GM10248 (cell line): ENCODE measurements around the gene ASPSCR1.
A peak's percentile ranks its signal among the peaks of the same experiment; 100 is the strongest.

Experiments
- CTCF ChIA-PET: fragments of 300-600 bp; sonication (Branson Sonifier 250); formaldehyde crosslinking; extraction: SDS; loops from one replicate; lab custom pipeline; 2021; ENCODE audit warnings: antibody characterized with exemption; lab: Yijun Ruan, JAX
- POLR2A ChIA-PET: fragments of 350-650 bp; sonication (Branson Sonifier 250); formaldehyde crosslinking; extraction: SDS; loops from one replicate; lab custom pipeline; 2020; ENCODE audit warnings: antibody characterized with exemption; lab: Yijun Ruan, JAX
- DNase-seq: peaks from one replicate; pipeline ENCODE4 v3.0.0; 2012; ENCODE audit errors: extremely low spot score
- TF ChIP-seq, protein P1 (sequence below): IDR thresholded peaks from 2 replicates; pipeline ENCODE4 v1.5.1; 2012; ENCODE audit warnings: mild to moderate bottlenecking, low read depth; ENCODE audit errors: extremely low read depth, missing control alignments, control extremely low read depth

The ASPSCR1 gene

DNA sequence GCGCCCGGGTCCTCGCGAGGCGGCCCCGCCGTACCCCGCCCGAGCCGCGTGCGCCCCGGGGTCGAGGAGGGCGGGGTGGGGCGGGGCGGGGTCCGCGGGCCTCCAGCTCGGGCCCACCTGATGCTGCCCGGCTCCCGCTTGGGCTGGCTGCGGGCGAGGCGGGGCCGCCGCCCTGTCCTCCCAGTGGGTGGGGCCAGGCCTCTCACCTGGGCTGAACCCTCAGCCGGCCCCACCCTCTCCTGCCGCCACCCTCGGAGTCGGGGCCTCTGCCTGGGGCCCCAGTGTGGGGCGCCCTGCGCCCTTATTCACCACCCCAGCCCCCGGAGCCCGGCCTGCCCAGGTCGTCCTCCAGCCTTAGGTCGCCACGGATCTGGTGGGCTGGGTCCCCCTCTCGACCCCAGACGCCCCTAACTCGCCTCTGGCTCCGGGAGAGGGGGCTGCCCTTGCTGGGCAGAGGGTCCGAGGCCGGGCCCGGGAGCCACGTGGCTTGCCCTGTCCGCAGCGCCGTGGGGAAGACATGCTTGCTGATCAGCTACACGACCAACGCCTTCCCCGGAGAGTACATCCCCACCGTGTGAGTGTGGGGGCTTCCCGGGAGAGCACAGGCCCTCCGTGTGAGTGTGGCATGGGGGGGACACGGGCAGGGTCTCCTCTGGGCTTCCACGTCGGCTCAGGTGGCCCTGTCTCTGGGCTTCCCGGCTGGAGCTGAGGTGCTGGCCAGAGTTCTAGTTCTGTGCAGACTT, 54.6 kb downstream of the ASPSCR1 start:
- peak; percentile 67 for DNase-seq
- POLR2A ChIA-PET, result no interaction called here
- CTCF ChIA-PET, result interaction anchor here (1.1 to 4.4 kb wide), 4 partner anchors 9 to 122 kb away, joined by 3 to 87 read pairs (median 12); partner anchors contain the start of gene LRRC45
- TF ChIP-seq, protein P1, sequence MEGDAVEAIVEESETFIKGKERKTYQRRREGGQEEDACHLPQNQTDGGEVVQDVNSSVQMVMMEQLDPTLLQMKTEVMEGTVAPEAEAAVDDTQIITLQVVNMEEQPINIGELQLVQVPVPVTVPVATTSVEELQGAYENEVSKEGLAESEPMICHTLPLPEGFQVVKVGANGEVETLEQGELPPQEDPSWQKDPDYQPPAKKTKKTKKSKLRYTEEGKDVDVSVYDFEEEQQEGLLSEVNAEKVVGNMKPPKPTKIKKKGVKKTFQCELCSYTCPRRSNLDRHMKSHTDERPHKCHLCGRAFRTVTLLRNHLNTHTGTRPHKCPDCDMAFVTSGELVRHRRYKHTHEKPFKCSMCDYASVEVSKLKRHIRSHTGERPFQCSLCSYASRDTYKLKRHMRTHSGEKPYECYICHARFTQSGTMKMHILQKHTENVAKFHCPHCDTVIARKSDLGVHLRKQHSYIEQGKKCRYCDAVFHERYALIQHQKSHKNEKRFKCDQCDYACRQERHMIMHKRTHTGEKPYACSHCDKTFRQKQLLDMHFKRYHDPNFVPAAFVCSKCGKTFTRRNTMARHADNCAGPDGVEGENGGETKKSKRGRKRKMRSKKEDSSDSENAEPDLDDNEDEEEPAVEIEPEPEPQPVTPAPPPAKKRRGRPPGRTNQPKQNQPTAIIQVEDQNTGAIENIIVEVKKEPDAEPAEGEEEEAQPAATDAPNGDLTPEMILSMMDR, result no peak

DNA sequence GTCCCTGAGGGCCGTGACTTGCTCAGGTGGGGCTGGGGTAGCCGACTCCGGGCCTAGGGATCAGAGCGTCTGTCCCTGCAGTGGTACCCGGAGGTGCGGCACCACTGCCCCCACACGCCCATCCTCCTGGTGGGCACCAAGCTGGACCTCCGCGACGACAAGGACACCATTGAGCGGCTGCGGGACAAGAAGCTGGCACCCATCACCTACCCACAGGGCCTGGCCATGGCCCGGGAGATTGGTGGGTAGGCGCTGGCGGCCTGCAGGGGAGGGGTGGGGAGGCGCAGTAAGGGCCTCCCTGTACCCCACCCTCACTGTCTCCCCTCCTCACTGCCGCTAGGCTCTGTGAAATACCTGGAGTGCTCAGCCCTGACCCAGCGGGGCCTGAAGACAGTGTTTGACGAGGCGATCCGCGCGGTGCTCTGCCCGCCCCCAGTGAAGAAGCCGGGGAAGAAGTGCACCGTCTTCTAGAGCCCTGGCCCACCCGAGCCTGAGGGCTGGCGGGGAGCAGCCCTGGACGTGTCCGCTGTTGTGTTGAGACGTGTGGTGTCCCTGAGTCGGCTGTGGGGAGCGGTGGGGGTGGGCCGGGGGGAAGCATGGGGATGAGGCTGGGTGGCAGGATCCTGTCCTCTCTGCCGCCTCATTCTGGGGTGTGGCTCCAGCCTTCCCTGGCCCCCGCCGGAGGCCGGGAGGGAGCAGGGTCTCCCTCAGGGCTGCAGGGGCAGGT, 56.1 kb downstream of the ASPSCR1 start:
- DNase-seq, result no peak
- ChIA-PET POLR2A (no interaction called here), CTCF (interaction anchor here (1.1 to 1.6 kb wide), 2 partner anchors 10 to 121 kb away, joined by 3 to 4 read pairs; partner anchors contain the start of gene LRRC45)
- TF ChIP-seq, protein P1, result no peak

- ChIA-PET CTCF (interaction anchor here (0.9 to 3.0 kb wide), 4 partner anchors 13 to 120 kb away, joined by 3 to 16 read pairs (median 6); partner anchors contain the start of genes CENPX and LRRC45), POLR2A (no interaction called here)
- no peak for DNase-seq
- TF ChIP-seq, protein P1, result no peak
These were observed 57.1 kb downstream of the ASPSCR1 start for GRCh38 chr17:82034371-82035011.

- TF ChIP-seq, protein P1, result no peak
- no peak for DNase-seq
- ChIA-PET POLR2A (no interaction called here), CTCF (interaction anchor here (0.9 to 3.0 kb wide), 7 partner anchors 12 to 119 kb away, joined by 3 to 16 read pairs (median 4); partner anchors contain the start of genes CENPX and LRRC45)
These were observed 58.1 kb downstream of the ASPSCR1 start for GRCh38 chr17:82035488-82035887.

DNA sequence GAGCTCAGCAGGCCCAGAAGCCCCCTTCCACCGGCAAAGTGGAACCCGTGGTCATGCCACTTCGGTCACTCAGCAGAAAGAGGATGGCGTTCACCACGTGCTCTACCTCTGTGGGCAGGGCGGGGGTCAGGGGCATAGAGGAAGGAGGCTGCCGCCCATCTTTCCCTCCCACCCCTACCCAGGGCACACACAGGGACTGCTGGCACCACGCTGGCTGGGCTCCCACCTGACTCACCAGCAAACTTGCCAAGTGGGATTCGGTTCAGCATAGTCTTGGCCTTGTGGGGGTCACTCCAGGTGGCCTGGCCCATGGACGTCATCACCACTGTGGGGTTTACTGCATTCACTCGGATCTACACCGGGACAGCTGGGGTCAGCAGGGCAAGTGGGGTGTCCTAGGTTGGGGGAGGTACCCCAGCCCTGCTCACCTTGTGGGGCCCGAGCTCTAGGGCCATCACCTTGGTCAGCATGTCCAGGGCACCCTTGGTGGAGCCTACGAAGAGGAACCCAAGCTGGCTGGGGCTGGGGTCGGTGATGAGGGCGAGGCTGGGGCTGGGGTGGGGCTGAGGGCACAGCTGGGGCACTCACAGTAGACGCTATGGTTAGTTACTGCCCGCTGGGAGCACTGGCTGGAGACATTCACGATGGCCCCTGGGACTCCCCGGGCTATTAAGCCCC, 58.7 kb downstream of the ASPSCR1 start:
- ChIA-PET POLR2A (no interaction called here), CTCF (interaction anchor here (0.6 to 3.0 kb wide), 8 partner anchors 12 to 78 kb away, joined by 3 to 16 read pairs (median 4); partner anchors contain the start of genes CENPX and LRRC45)
- DNase-seq, result no peak
- TF ChIP-seq, protein P1, result no peak
